Ishikawa (cell line): ENCODE data around the gene ERAL1.

Experiments
- CEBPB ChIP-seq: IDR thresholded peaks from 2 replicates; pipeline ENCODE4 v1.6.1; 2012
- CREB1 ChIP-seq: IDR thresholded peaks from 2 replicates; pipeline ENCODE4 v1.6.1; 2012; ENCODE audit warnings: low read depth
- EGR1 ChIP-seq: IDR thresholded peaks from 2 replicates; pipeline ENCODE4 v1.6.1; 2012
- EP300 ChIP-seq: IDR thresholded peaks from 2 replicates; pipeline ENCODE4 v1.6.1; 2012; ENCODE audit warnings: borderline replicate concordance
- FOXM1 ChIP-seq: IDR thresholded peaks from 2 replicates; pipeline ENCODE4 v1.6.1; 2012; ENCODE audit warnings: low read depth, borderline replicate concordance
- NFIC ChIP-seq: IDR thresholded peaks from 2 replicates; pipeline ENCODE4 v1.6.1; 2012
- RAD21 ChIP-seq: IDR thresholded peaks from 2 replicates; pipeline ENCODE4 v1.6.1; 2012; ENCODE audit warnings: low read depth
- REST ChIP-seq: IDR thresholded peaks from 2 replicates; pipeline ENCODE4 v1.6.1; 2012; ENCODE audit warnings: low read depth, mild to moderate bottlenecking
- TAF1 ChIP-seq: IDR thresholded peaks from 2 replicates; pipeline ENCODE4 v1.6.1; 2012; ENCODE audit warnings: low read depth, mild to moderate bottlenecking
- TCF12 ChIP-seq: IDR thresholded peaks from 2 replicates; pipeline ENCODE4 v1.6.1; 2012; ENCODE audit warnings: low read depth
- TEAD4 ChIP-seq: IDR thresholded peaks from 2 replicates; pipeline ENCODE4 v1.6.1; 2012
- USF1 ChIP-seq: IDR thresholded peaks from 2 replicates; pipeline ENCODE4 v1.6.1; 2012
- YY1 ChIP-seq: IDR thresholded peaks from 2 replicates; pipeline ENCODE4 v1.6.1; 2012; ENCODE audit warnings: low read depth
- ZBTB7A ChIP-seq: IDR thresholded peaks from 2 replicates; pipeline ENCODE4 v1.6.1; 2012; ENCODE audit warnings: low read depth
- TF ChIP-seq, protein P1 (sequence below): IDR thresholded peaks from 2 replicates; pipeline ENCODE4 v1.6.1; 2012

ERAL1 gene

GRCh38 chr17:28902819-28903545 is 48.2 kb downstream of the ERAL1 start, which contains the start of gene DHRS13:
Gene DHRS13, minus strand, starts transcription at chr17:28903079. Its CDS starts 135 bp downstream, at chr17:28902944.
- peak; percentile 53; the same call in 1 of the 2 replicates for TF ChIP-seq RAD21
- TF ChIP-seq TEAD4 = no peak
- TF ChIP-seq, protein P1, sequence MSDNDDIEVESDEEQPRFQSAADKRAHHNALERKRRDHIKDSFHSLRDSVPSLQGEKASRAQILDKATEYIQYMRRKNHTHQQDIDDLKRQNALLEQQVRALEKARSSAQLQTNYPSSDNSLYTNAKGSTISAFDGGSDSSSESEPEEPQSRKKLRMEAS = peak; percentile 92
- TF ChIP-seq CEBPB = no peak
- peak; percentile 54 for TF ChIP-seq TCF12
- peak; percentile 92 for TF ChIP-seq EGR1
- no peak for TF ChIP-seq CREB1
- TF ChIP-seq NFIC = peak; percentile 92

- TF ChIP-seq EGR1 = no peak
- no peak for TF ChIP-seq ZBTB7A
- no peak for TF ChIP-seq NFIC
- no peak for TF ChIP-seq YY1
- no peak for TF ChIP-seq REST
- TF ChIP-seq CEBPB = no peak
- TF ChIP-seq, protein P1 = no peak
- TF ChIP-seq RAD21 = no peak
- TF ChIP-seq TAF1 = no peak
- no peak for TF ChIP-seq TEAD4
- no peak for TF ChIP-seq EP300
- no peak for TF ChIP-seq USF1
These were observed 50.0 kb downstream of the ERAL1 start for GRCh38 chr17:28904800-28905199.

DNA sequence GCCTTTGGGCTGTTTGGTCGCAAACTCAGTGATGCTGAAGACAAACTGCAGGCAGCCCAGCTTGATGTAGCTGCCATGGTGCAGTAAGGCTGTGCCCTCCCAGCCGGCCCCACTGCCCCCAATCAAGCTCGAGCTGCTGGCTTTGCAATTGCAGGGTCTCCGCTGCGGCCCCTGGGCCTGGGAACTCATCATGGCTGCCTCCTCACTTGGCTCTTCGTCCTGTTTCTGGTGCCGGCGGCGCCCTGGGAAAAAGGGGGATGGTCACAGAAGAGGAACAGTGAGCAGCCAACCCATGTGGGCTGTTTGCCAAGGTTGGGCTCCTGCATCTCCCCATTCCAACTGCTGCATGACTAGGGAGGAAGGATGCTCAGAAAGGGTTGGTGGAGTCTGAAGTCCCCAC is 51.5 kb downstream of the ERAL1 start:
- TF ChIP-seq YY1 (no peak), TAF1 (no peak), CEBPB (no peak), RAD21 (no peak), TEAD4 (no peak), REST (no peak), TCF12 (no peak), CREB1 (no peak)
- TF ChIP-seq, protein P1 = no peak

- TF ChIP-seq RAD21 (no peak), CEBPB (no peak), CREB1 (no peak), REST (no peak), EP300 (no peak), FOXM1 (no peak), NFIC (no peak), EGR1 (no peak), USF1 (no peak), TCF12 (no peak), TAF1 (no peak), YY1 (no peak), TEAD4 (no peak)
- TF ChIP-seq, protein P1 = no peak
These were observed 52.1 kb downstream of the ERAL1 start for GRCh38 chr17:28906706-28907438.
